DMS79 treated with DMSO at 0.1 percent for 48 hours (cell line): Measurements from ENCODE around the gene WDR37.
"Not testable (repeated sequence)": the region's sequence is repeated elsewhere in the genome, so short reads cannot be mapped to it uniquely, and the experiment has no call there.

Source experiments
- DNase-seq: peaks from one replicate; lab custom pipeline; 2025; lab: John Stamatoyannopoulos, UW

Gene WDR37

DNA sequence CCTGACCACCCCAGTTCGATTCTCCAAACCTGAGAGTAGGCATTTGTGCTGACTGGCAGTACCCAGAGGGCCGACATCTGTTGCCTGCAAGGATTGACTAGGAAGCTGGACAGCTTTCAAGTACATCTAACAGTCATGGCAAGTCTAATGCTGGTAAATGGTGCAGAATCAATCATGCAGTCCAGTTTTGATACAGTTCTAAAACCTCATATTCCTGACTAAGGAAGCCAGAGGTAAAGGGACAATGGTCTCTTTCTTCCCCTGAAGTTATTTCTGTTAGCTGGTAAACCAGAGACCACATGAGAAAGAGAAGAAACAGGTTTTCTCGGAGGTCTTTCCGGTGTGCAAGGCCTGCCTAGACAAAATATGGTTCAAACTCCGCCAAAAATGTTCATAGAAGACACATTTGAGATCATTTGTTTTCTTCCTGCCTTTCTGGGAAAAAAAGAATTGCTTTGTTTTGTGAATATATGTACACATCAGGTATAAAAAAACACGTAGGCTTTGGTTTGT is 97.1 kb downstream of the WDR37 start:
- DNase-seq: no peak

GRCh38 chr10:1153805-1154351 is 97.7 kb downstream of the WDR37 start:
- DNase-seq: no peak

DNA sequence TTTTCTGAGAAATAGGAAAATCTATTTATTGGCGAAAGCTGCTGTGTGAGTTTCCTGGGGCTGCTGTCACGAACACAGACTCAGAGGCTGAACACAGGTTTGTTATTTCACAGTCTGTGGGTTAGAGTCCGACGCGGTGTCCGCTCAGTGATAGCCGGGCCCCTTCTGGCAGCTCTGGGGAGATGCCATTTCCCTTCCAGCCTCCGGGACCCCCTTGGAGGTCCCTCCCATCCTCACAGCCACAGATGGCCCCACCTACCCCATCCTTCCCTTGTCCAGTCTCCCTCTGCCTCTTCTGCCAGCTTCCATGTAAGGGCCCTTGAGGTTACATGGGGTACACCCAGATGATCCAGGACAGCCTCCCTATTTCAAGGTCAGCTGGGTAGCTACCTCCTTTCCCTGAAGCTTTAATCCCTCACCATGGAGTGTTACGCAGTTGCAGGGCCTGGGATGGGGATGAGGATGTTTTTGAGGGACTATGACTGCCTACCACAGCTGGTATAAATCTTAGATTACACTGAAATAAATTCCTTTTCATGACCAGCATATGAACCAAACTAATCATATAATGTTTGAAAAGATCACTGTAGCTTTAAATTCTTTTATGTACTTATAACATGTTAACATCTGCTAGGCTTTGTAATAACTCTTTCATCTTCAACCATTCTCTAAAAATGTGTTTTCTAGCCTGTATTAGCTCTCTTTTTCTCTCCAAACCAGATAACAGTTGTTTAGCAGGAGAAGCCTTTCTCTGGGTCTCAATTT is 98.5 kb downstream of the WDR37 start:
- DNase-seq: no peak

GRCh38 chr10:1155791-1156615 is 99.8 kb downstream of the WDR37 start:
- DNase-seq: no peak

GRCh38 chr10:1156616-1156886 is 100.4 kb downstream of the WDR37 start:
- DNase-seq: no peak

DNA sequence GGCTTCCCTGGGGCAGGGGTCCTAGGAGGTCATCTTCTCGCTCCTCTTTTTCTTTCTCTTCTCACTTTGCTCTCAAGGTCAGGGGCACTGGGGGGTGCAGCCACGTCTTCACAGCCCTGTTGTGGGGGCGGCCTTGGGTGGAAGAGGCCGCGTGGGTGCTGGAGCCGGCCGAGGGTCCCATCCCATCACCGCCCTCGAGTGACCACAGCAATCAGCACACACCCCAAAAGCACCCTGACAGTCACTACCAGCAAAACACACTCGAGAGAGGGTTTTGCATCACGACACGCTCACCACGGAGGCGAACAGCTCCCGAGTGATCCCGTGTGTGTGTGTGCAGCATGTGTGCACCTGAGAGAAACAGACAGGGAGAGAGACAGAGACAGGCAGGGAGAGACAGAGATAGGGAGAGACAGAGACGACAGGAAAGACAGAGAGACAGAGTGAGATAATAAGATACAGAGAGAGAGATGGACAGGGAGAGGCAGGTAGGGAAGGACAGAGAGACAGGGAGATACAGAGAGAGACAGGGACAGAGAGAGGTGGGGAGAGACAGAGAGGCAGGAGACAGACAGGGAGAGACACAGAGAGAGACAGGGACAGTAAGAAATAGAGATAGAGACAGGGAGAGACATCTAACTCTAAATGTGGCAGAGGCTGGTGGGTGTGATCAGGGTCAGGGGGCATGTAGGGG is 100.9 kb downstream of the WDR37 start:
- DNase-seq: no peak

DNA sequence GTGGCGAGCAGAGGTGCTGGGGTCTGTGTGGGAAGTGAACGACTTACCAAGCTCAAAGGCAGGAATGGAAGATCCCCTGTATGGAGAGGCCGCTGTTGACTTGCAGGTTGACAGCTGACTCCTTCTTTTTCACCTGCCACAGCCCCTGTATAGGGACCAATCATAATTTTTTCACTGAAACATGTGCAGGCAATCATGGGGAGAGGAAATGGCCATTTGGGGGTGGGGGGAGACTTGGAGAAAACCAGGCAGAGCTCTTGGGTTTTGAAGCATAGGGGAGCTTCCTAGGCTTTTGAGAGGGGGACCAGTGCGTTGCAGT is 101.4 kb downstream of the WDR37 start:
- no peak for DNase-seq

GRCh38 chr10:1158066-1158465 is 101.9 kb downstream of the WDR37 start:
- no peak for DNase-seq

GRCh38 chr10:1158536-1158935 is 102.4 kb downstream of the WDR37 start:
- not testable (repeated sequence) for DNase-seq

- DNase-seq: no peak
Observed at GRCh38 chr10:1159131-1160061, 103.2 kb downstream of the WDR37 start.

GRCh38 chr10:1160561-1161314 is 104.6 kb downstream of the WDR37 start:
- DNase-seq: no peak

DNA sequence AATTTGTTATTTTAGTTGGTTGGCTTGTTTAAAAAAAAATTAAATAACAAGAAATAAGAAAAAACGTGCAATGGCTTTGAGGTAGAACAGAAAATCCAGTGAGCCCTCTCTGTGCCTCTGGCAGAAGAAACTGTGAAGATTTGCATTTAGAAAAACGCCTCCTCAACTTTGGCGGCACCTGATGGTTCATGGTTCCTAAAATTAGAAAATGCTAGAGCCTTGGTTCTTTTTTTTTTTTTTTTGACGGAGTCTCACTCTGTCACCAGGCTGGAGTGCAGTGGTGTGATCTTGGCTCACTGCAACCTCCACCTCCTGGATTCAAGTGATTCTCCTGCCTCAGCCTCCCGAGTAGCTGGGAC is 105.1 kb downstream of the WDR37 start:
- DNase-seq: not testable (repeated sequence)

GRCh38 chr10:1162481-1163203 is 106.5 kb downstream of the WDR37 start:
- DNase-seq: no peak

DNA sequence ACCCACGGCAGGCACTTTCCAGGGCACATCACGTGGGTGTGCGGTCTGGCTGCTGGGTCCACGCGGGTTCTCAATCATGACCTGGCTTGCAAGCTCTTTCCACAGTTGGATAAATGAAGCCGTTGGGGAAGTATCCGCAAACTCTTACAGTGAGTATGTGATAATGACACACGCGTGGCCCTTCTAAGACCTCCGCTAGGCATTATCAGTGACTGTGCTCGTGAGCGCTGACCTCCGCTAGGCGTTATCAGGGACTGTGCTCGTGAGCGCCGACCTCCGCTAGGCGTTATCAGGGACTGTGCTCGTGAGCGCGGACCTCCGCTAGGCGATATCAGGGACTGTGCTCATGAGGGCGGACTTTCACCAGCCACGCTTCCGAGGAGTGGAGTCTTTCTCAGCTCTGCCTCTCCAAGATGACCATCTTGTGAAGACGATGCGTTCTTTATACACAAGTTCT is 107.0 kb downstream of the WDR37 start:
- no peak for DNase-seq

DNA sequence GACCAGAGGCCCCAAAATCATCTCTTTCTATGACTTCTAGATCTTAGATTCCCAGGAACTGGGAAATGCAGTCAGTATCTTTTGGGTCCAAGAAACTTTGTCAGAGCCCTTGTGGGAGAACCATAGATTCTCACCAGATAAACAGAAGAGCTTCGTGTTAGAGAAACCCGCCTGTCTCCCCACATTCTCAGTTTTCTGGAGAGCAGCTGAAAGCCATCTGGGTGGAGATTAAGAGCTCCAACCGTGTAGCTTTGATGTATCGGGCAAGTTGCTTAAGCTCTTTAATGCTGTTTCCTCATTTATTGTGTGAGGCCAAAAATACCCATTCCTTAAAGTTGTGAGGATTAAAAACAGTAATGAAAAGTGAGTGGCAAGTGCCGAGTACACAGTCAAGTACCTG is 107.6 kb downstream of the WDR37 start:
- DNase-seq: no peak

GRCh38 chr10:1166101-1166827 is 110.1 kb downstream of the WDR37 start:
- no peak for DNase-seq

DNA sequence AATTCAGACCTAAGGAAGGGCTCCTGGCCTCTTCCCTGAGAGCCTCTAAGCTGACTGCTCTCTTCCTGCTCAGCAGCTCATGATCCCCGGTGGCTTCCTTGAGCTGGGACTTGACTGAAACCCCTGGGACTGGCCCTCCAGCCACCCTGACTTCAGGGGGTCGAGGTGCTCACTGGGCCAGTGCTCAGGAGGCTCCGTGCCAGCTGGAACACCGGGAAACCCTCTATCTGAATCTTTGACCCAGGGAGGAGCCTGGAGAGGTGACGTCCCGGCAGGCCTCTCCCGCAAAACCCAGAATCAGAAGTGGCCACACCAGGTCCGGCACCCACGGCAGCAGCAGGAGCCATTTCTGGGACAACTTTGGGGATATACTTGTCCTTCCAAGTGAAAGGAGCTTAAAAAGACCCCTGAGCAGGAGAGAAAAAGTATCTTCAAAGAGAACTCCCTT is 110.7 kb downstream of the WDR37 start:
- DNase-seq: no peak

DNA sequence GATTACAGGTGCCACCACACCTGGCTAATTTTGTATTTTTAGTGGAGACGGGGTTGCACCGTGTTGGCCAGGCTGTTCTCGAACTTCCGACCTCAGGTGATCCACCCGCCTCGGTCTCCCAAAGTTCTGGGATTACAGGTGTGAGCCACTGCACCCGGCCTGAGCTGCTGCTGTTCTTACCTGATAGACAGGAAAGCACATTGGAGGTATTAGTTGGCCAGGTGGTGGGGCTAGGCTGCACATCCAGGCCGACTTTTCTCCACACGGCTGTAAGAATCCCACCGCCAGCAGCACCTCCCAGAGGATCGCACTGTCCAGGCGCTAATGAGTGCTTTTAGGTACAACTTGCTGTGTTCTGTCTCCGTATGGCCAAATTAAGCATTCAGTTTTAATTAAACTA is 112.6 kb downstream of the WDR37 start:
- DNase-seq: no peak

GRCh38 chr10:1169186-1169885 is 113.2 kb downstream of the WDR37 start:
- DNase-seq: no peak
